K562 (cell line): ENCODE measurements around the gene KRTAP25-1.

Experiments
- BRCA1 ChIP-seq, 2 experiments: fragments of 450-650 bp in 1 of 2; sonication (generic) in 1 of 2; formaldehyde crosslinking in 1 of 2; IDR thresholded peaks; 2 replicates each; pipeline versions ENCODE4 v1.5.0 to v1.6.1; 2017 to 2020; ENCODE audit warnings: mild to moderate bottlenecking in 1 of 2, missing genetic modification reagents in 1 of 2
- DNMT1 ChIP-seq: fragments of 450-650 bp; IDR thresholded peaks from 2 replicates; pipeline ENCODE4 v1.6.1; 2016; ENCODE audit warnings: antibody characterized with exemption, mild to moderate bottlenecking
- HSF4 ChIP-seq: fragments of 250-450 bp; sonication (Bioruptor Pico); IDR thresholded peaks from 2 replicates; pipeline ENCODE4 v2.1.2; 2022; ENCODE audit warnings: mild to moderate bottlenecking, moderate library complexity, borderline replicate concordance
- JUND ChIP-seq, 2 experiments: IDR thresholded peaks; 2 replicates in 1 of 2; 3 replicates in 1 of 2; pipeline ENCODE4 v1.6.1; 2011; ENCODE audit warnings: borderline replicate concordance in 2 of 2, low read depth in 2 of 2, low read length in 2 of 2, improper control_type of control experiment in 1 of 2, missing biosample characterization in 1 of 2, missing genetic modification characterization in 1 of 2, missing genetic modification reagents in 1 of 2
- MEF2D ChIP-seq: conservative IDR thresholded peaks from 2 replicates; pipeline ENCODE4 v1.6.1; 2016; ENCODE audit warnings: low read depth, missing genetic modification characterization, missing compliant biosample characterization
- SNRNP70 ChIP-seq: fragments of 200-400 bp; formaldehyde crosslinking; optimal IDR thresholded peaks from 2 replicates; pipeline ENCODE3; 2017; ENCODE audit warnings: low read depth, low read length
- TAF9B ChIP-seq: fragments of 450-650 bp; IDR thresholded peaks from 2 replicates; pipeline ENCODE4 v1.6.1; 2018; ENCODE audit warnings: mild to moderate bottlenecking; ENCODE audit not compliant: partially characterized antibody
- ZNF507 ChIP-seq: conservative IDR thresholded peaks from 2 replicates; pipeline ENCODE4 v1.6.1; 2017; ENCODE audit warnings: missing genetic modification characterization, missing compliant biosample characterization
- TF ChIP-seq, protein P1 (sequence below): fragments of 250-450 bp; sonication (Bioruptor Pico); IDR thresholded peaks from 2 replicates; pipeline ENCODE4 v1.4.0; 2020; ENCODE audit warnings: mild to moderate bottlenecking, moderate library complexity
- TF ChIP-seq, protein P2 (sequence below), 3 experiments: IDR thresholded peaks in 2 of 3; conservative IDR thresholded peaks in 1 of 3; 2 replicates each; pipeline ENCODE4 v1.5.1; 2011 to 2012; ENCODE audit warnings: low read length in 3 of 3, mild to moderate bottlenecking in 3 of 3, control low read depth in 2 of 3, improper control_type of control experiment in 1 of 3, inconsistent platforms in 1 of 3, low read depth in 1 of 3, mixed read lengths in 1 of 3, moderate library complexity in 1 of 3; ENCODE audit not compliant: insufficient read depth in 2 of 3
- TF ChIP-seq, protein P3 (sequence below): sonication (generic); formaldehyde crosslinking; IDR thresholded peaks from 2 replicates; pipeline ENCODE4 v1.8.1; 2023; ENCODE audit warnings: mild to moderate bottlenecking, missing genetic modification reagents, moderate library complexity
- TF ChIP-seq, protein P4 (sequence below): fragments of 250-450 bp; sonication (Bioruptor Pico); IDR thresholded peaks from 2 replicates; pipeline ENCODE4 v1.5.0; 2021

DNA sequence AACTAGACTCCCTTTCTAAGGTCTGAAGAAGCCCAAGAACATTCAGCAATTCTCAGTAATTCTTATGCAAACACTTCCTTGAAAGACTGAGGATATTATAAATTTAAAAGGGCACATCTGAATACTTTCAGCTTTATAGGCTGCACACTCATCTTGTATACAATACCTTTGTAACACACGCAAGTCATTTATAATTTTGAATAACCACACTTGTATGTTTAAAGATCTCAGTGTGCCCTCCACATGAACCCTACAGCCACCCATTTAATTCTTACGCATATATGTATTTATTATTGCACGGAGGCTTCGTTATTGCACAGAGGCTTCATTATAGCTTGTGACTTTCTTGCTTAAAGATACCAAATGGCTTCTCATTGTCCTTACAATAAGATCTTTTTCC, 49.4 kb upstream of the KRTAP25-1 start:
- TF ChIP-seq DNMT1 (no peak), MEF2D (no peak), HSF4 (CRISPR knock-in tag) (no peak), TAF9B (no peak), SNRNP70 (no peak), JUND (IDR thresholded peaks at IDR 0.05; ENCODE audit: borderline replicate concordance, low read depth, low read length) (no peak), JUND (tag; IDR thresholded peaks at IDR 0.05; ENCODE audit: borderline replicate concordance, low read depth, low read length) (no peak), BRCA1 (IDR thresholded peaks at IDR 0.05) (no peak), BRCA1 (CRISPR knock-in tag; IDR thresholded peaks at IDR 0.05) (no peak), ZNF507 (tag) (no peak)
- TF ChIP-seq, protein P1, sequence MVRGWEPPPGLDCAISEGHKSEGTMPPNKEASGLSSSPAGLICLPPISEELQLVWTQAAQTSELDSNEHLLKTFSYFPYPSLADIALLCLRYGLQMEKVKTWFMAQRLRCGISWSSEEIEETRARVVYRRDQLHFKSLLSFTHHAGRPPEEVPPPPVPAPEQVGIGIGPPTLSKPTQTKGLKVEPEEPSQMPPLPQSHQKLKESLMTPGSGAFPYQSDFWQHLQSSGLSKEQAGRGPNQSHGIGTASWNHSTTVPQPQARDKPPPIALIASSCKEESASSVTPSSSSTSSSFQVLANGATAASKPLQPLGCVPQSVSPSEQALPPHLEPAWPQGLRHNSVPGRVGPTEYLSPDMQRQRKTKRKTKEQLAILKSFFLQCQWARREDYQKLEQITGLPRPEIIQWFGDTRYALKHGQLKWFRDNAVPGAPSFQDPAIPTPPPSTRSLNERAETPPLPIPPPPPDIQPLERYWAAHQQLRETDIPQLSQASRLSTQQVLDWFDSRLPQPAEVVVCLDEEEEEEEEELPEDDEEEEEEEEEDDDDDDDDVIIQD, result no peak
- TF ChIP-seq, protein P2, sequence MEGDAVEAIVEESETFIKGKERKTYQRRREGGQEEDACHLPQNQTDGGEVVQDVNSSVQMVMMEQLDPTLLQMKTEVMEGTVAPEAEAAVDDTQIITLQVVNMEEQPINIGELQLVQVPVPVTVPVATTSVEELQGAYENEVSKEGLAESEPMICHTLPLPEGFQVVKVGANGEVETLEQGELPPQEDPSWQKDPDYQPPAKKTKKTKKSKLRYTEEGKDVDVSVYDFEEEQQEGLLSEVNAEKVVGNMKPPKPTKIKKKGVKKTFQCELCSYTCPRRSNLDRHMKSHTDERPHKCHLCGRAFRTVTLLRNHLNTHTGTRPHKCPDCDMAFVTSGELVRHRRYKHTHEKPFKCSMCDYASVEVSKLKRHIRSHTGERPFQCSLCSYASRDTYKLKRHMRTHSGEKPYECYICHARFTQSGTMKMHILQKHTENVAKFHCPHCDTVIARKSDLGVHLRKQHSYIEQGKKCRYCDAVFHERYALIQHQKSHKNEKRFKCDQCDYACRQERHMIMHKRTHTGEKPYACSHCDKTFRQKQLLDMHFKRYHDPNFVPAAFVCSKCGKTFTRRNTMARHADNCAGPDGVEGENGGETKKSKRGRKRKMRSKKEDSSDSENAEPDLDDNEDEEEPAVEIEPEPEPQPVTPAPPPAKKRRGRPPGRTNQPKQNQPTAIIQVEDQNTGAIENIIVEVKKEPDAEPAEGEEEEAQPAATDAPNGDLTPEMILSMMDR (IDR thresholded peaks at IDR 0.05 in 2 of 3, conservative IDR thresholded peaks at IDR 0.05 in 1 of 3; ENCODE audit: insufficient read depth in 2 of 3, low read depth in 1 of 3, low read length in 3 of 3), result no peak
- TF ChIP-seq, protein P3, sequence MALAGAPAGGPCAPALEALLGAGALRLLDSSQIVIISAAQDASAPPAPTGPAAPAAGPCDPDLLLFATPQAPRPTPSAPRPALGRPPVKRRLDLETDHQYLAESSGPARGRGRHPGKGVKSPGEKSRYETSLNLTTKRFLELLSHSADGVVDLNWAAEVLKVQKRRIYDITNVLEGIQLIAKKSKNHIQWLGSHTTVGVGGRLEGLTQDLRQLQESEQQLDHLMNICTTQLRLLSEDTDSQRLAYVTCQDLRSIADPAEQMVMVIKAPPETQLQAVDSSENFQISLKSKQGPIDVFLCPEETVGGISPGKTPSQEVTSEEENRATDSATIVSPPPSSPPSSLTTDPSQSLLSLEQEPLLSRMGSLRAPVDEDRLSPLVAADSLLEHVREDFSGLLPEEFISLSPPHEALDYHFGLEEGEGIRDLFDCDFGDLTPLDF (CRISPR knock-in tag), result no peak
- TF ChIP-seq, protein P4, sequence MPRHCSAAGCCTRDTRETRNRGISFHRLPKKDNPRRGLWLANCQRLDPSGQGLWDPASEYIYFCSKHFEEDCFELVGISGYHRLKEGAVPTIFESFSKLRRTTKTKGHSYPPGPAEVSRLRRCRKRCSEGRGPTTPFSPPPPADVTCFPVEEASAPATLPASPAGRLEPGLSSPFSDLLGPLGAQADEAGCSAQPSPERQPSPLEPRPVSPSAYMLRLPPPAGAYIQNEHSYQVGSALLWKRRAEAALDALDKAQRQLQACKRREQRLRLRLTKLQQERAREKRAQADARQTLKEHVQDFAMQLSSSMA, result no peak
